NCI-H1092 treated with DMSO at 0.1 percent for 48 hours (cell line): ENCODE data around the gene WNT7B.

Source experiments
- DNase-seq: peaks from one replicate; lab custom pipeline; 2025; lab: John Stamatoyannopoulos, UW

The WNT7B gene

GRCh38 chr22:45995405-45996101, 18.6 kb upstream of the WNT7B start:
- DNase-seq = no peak

- no peak for DNase-seq
Measured at GRCh38 chr22:45994491-45995404, 17.8 kb upstream of the WNT7B start.

DNA sequence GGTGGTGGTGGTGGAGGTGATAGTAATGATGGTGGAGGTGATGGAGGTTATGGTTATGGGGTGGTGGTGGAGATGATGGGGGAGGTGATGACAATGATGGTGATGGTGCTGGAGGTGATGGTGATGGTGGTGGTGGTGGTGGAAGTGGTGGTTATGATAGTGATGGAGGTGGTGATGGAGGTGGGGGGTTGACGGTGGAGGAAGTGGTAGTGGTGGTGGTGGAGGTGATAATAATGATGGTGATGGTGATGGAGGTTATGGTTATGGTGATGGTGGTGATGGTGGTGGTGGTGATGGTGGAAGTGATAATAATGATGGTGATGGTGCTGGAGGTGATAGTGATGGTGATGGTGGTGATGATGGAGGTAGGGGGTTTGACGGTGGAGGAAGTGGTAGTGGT, 16.9 kb upstream of the WNT7B start:
- DNase-seq = no peak

- DNase-seq = no peak
Measured at GRCh38 chr22:45993143-45993692, 16.3 kb upstream of the WNT7B start.

GRCh38 chr22:45992737-45993136, 15.8 kb upstream of the WNT7B start:
- no peak for DNase-seq

- DNase-seq = no peak
Measured at GRCh38 chr22:45991098-45991497, 14.1 kb upstream of the WNT7B start.

DNA sequence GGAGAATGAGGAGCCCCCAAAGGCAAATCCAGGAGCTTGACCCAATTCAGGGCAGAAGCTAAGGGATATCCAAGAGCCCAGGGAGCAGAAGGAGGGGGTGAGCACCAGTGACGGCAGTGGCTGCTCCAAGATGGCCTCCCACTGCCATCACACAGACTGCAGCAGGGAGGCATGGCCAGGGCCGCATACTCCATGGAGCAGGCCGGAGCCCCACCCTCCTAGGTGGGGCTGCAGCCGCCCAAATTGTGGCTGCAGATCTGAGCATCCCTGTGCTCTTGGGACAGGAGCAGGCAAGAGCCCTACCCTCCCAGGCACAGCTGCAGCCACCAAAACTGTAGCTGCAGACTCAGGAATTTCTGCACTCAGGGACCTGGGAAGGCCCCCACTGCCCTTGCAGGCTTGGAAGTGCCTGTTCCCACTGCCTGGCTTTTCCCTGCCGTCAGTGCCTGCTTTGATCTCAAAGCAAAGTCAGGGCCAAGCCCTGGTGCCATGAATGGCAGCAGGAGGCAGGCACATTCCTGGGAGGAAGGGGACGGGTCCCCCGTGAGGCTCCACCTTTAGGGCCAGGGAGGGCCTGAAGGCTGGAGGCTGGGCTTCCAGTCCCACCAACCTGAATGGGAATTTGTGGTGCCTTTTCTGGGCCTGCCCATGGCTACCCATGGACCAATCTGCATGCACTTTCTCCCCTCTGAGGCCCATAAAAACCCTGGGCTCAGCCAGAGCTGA, 10.3 kb upstream of the WNT7B start:
- DNase-seq = no peak

- no peak for DNase-seq
Measured at GRCh38 chr22:45984316-45984916, 7.5 kb upstream of the WNT7B start.

- no peak for DNase-seq
Measured at GRCh38 chr22:45983797-45984196, 6.8 kb upstream of the WNT7B start.

DNA sequence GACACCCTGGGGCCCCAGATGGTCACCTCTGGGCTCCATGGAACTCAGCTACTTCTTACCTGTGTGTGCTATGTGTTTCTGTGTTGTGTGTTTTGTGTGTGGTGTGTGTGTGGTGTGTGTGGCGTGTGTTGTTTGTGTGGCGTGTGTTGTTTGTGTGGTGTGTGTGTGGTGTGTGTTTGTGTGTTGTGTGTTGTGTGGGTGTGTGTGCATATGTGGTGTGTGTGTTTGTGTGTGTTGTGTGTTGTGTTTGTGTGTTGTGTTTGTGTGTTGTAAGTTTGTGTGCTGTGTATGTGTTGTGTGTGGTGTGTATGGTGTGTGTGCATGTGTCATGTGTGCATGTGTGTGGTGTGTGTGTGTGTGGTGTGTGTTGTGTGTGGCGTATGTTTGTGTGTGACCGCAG, 3.8 kb upstream of the WNT7B start:
- no peak for DNase-seq

GRCh38 chr22:45980268-45980570, 3.3 kb upstream of the WNT7B start:
- DNase-seq = no peak

- DNase-seq = no peak
Measured at GRCh38 chr22:45978275-45978713, 1.3 kb upstream of the WNT7B start.

GRCh38 chr22:45977551-45978274, 751 bp upstream of the WNT7B start:
- DNase-seq = no peak

- DNase-seq = no peak
Measured at GRCh38 chr22:45976254-45977002, 534 bp downstream of the WNT7B start.

GRCh38 chr22:45975164-45976161, 1.5 kb downstream of the WNT7B start:
- DNase-seq = no peak

- DNase-seq = no peak
Measured at GRCh38 chr22:45974498-45974897, 2.5 kb downstream of the WNT7B start.

GRCh38 chr22:45972889-45973253, 4.1 kb downstream of the WNT7B start:
- no peak for DNase-seq

DNA sequence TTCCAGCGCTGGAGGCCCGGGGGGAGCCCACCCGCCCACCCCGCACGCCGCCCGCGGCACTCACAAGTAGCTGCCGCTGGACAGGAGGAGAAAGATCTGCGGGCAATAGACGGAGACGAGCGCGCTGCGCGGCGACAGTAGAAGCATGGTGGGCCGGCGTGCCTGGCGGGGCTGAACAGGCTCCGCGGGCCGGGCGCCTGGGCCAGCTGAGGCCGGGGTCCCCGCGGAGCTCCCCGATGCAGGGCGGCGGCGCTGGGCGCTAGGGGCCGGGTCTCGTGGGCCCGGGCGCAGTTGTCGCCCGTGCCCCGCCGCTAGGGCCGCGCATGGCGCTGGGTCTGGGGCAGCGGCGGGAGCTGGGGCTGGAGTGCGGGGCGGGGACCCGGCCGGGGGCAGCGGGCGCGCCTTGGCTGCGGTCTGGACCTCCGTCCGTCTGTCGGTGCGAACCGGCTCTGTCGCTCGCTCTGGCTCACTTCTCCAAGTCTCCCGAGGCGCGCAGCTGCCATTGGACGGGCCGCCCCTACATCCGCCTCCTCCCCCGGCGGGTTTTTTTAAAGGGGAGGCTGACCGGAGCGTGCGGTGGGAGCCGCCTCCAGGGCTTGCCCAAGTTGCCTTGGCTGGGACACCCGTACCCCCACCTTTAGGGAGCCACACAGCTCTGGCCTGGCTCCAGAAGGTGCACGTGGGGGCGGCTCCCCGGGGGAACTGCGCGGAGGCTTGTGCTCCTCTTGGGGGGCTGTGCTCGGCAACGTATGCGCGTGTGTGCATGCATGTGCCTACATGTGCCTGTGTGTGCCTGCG, 4.7 kb downstream of the WNT7B start:
- no peak for DNase-seq
